ENCODE measurements around the gene CDC34.

Gene CDC34

DNA sequence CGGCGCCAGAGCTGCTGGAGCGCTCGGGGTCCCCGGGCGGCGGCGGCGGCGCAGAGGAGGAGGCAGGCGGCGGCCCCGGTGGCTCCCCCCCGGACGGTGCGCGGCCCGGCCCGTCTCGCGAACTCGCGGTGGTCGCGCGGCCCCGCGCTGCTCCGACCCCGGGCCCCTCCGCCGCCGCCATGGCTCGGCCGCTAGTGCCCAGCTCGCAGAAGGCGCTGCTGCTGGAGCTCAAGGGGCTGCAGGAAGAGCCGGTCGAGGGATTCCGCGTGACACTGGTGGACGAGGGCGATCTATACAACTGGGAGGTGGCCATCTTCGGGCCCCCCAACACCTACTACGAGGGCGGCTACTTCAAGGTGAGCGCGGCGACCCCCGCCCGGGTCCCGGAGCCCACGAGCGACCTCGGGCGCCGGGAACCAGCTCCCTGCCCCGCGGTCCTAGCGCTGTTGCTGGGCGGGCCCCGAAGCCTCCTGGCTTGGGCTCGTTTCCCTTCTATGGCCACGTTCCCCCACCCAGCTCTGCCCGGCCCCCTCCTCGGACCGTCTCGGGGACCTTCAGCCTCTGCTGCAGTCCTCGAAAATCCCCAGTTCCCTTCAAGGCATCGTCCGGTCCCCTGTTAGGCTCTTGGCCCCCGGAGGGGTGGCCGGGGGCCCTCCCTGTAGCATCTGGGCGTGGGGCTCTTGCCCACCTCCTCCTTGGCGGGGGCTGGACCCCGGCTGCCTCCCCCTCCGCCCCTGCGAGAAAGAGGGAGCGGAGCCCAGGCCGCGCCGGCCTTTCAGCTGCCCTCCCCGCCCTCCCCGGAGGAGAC, at the start of gene CDC34:
CDC34 (plus strand) TSS at position 8 of the 808 bp plus-strand sequence; CDS start at position 180, 172 bp downstream.
- peak in 5 of 58 donors; percentile 54 to 60 (median 56) for DNase-seq

- no peak for DNase-seq
These were observed 49.1 kb upstream of the CDC34 start for GRCh38 chr19:482186-483041.

DNA sequence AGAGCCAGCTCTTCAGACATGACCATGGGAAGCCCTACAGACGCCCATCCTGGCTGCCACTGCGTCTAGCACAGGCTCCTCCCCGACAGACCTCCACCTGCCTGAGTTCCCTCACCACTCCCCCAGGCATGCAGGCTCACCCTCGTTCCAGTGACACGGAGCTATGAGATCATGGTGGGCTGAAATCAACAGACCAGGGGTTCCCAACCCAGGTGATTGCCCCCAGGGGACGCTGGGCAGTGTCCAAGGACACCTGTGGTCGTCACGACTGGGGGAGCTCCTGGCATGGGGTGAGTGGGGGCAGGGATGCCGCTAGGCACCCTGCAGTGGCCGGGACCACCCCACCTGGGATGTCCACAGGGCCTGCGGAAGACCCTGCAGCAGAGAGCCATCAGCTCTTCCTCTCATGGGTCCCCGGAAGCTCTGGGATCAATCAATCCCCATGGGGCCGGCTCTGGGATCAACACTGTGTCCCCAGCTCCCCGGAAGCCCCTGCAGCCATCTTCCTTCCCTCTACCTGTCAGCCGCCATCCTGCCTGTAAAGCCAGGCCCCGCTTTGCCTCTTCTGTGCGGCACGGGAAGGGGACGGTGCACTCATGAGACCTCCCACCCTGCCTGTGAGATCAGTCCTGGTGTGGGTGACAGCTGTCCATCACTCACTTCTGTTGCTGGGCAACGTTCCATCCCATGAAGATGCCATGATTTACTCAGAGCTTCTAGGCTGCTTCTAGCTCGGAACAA, 48.1 kb upstream of the CDC34 start:
- DNase-seq, result no peak

DNA sequence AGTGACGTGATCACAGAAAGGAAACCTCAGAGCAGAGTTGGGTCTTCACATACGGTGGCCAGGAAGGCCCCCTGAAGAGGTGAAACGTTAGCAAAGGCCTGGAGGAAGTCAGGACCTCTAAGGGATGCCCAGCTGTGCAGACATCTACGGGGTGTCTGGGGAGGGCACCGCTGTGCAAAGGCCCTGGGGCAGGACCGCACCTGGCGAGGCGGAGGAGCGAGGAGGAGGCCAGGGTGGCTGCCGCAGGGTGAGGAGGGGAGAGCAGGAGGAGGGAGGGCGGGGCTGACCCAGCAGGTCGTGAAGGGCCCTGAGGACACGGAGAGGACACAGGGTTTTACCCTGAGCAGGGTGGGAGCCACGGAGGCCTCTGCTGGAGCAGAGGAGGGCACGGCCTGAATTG, 47.1 kb upstream of the CDC34 start:
- no peak for DNase-seq

- peak in 2 of 58 donors; percentile 57 to 61 for DNase-seq
These were observed 46.5 kb upstream of the CDC34 start for GRCh38 chr19:485077-485476.

GRCh38 chr19:485583-486236, 45.9 kb upstream of the CDC34 start:
- DNase-seq, result peak; percentile 15 to 98 (median 88)

DNA sequence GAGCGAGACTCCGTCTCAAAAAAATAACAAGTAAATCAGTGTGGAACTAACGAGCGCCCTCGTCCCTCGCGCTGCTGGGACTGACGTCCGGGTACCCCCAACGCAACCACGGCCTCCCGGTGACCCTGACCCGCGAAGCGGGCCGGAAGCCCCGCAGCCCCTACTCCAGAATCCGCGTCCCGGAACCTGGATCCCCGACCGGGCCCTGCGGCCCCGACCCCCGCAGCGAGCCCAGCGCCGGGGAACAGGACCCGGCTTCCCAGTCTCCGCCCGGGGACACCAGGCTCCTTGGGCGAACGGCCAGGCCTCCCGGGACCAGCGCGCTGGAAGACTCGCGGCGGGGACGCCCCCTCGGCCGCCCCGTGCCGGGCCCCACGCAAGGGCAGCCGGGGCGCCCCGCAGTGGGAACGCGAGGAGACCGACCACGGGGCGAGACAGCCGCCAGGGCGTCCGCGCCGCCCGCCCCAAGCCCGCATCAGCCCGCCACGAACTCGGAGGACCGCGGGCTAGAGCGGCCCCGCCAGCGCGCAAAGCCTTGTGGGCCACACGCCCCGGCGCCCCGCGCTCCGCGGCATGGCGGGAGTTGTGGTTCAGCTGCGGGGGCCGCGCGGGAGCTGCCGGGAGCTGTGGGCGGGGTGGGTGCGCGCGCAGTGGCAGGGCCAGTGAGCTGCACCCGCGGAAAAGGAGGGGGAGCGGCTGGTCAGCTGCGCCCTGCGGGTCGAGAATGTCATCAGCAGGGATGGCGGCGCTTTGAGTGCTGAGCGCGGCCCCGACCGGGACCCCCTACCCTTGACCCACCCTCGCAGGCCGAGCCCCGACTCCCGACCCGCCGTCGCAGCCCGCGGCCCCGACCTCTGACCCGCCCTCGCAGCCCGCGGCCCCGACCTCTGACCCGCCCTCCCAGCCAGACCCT, 42.8 kb upstream of the CDC34 start:
- peak; percentile 36 to 97 (median 92) for DNase-seq

GRCh38 chr19:489418-490196, 42.0 kb upstream of the CDC34 start:
- peak in 25 of 58 donors; percentile 17 to 81 (median 61) for DNase-seq

DNA sequence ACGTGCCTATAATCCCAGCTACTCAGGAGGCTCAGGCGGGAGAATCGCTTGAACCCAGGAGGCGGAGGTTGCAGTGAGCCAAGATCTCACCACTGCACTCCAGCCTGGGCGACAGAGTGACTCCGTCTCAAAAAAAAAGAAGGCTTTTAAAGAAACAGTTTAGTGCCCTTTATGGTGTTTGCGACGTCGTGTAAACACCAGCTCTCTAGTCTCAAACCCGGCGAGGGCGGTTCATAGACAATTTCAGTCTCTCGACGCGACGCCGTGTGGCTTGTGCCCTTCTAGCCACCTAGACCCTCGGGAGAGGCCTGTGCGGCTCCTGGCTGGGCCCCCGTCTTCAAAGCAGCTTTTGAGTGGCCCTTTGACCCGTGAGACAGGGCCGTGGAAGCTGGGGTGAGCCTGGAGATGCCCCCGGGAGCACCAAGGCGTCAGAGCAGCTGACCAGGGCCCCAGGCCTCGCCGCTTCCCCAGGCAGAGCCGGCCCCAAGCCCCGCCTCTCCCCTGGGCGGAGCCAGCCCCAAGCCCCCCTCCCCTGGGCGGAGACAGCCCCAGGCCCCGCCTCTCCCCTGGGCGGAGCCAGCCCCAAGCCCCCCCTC, 40.3 kb upstream of the CDC34 start:
- DNase-seq, result peak in 1 of 58 donors; percentile 17

DNA sequence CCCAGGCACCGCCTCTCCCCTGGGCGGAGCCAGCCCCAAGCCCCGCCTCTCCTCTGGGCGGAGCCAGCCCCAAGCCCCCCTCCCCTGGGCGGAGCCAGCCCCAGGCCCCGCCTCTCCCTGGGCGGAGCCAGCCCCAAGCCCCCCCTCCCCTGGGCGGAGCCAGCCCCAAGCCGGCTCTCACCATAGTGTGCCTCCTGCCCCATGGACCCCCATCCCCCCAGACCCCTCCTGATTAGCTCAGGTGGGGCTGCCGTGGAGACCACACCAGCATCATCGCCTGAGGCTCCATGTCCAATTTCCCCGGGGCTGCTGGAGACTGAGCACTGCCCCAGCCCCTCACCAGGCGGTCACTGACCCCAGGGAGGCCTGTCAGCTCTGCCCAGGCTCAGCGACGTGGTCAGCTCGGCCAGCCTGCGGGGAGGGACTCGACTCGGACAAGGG, 39.4 kb upstream of the CDC34 start:
- DNase-seq, result no peak

DNA sequence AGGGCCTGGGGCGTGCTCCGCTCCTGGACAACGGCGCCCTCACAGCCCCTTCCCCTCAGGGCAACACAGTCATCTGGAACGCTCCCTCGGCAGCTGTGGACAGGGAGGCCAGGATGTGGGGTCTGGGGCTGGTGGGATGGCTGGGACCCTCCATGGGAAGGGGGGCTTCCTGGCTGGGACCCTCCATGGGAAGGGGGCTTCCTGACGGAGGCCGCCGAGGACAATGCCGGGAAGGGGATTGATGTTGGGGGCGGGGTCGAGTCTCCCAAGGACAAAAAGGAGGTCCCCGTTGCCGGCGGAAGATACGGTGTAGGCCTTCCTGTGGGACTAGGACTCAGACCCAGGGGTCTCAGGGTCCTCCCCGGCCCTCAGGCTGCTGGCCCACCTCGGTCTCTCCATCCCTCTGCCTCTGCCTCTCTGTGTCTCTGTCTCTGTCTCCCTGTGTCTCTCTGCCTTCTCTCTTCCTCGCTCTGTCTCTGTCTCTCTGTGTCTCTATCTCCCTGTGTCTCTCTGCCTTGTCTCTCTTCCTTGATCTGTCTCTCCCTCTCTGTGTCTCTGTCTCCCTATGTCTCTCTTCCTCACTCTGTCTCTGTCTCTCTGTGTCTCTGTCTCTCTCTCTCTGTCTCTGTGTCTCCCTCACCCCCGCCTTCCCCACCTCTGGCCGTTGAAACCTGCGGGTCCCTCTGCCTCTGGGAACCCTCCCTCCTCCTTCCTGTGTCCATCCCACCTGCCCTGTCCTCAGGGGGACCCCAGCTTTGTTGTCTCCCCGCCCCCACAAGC, 38.0 kb upstream of the CDC34 start:
- DNase-seq, result no peak

DNA sequence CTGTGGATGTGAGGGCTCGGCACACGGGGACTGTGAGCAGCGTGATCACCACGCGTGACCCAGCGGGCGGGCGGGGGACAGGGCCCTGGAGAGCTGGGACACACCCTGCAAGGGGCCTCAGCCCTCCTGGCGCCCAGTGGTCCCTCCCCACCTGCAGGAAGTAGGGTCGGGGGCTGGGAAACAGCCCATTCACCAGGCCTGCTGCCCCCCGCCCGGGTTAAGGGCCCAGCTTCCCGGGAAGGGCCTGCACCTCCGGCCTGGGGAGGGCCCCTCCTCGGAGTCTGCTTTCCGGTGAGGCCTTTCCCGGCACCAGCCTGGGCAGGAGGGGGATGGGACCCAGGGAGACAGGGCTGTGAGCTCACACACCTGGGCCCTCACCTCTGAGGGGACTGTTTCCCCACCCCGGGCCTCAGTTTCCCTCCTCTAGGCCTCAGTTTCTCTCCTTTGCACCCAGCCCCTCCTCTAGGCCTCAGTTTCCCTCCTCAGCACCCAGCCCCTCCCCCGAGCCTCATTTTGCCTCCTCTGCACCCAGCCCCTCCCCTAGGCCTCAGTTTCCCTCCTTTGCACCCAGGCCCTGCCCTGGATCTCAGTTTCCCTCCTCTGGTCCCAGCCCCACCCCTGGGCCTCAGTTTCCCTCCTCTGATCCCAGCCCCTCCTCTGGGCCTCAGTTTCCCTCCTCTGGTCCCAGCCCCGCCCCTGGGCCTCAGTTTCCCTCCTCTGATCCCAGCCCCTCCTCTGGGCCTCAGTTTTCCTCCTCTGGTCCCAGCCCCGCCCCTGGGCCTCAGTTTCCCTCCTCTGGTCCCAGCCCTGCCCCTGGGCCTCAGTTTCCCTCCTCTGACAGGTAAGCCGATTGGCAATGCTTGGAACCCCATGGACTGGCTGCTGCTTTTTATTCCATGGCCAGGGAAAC, 37.1 kb upstream of the CDC34 start:
- DNase-seq, result no peak

GRCh38 chr19:495081-495401, 36.5 kb upstream of the CDC34 start:
- no peak for DNase-seq

DNA sequence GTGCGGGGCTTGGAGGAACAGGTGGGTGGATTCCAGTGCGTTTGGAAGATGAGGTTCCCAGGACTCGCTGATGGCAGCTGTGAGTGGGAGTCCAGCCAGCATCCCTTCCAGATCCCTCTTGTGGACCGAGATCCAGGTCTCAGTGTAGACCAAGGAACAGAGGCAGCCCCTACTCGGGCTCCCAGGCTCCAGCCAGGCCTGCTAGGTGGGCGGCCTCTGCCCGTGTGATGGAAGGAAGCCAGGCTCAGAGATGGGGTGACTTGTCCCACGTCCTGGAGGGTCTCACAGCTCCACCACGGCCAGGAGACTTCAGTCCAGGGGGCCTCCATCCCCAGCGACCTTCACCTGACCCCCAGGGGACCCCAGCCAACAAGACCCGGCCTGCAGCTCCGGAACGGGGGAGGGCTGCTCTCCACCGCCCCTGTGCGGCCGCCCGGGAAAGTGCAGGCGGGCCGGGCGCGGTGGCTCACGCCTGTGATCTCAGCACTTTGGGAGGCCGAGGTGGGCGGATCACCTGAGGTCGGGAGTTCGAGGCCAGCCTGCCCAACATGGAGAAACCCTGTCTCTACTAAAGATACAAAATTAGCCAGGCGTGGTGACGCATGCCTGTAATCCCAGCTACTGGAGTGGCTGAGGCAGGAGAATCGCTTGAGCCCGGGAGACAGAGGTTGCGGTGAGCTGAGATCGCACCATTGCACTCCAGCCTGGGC, 36.0 kb upstream of the CDC34 start:
- peak in 26 of 58 donors; percentile 9 to 81 (median 44) for DNase-seq

DNA sequence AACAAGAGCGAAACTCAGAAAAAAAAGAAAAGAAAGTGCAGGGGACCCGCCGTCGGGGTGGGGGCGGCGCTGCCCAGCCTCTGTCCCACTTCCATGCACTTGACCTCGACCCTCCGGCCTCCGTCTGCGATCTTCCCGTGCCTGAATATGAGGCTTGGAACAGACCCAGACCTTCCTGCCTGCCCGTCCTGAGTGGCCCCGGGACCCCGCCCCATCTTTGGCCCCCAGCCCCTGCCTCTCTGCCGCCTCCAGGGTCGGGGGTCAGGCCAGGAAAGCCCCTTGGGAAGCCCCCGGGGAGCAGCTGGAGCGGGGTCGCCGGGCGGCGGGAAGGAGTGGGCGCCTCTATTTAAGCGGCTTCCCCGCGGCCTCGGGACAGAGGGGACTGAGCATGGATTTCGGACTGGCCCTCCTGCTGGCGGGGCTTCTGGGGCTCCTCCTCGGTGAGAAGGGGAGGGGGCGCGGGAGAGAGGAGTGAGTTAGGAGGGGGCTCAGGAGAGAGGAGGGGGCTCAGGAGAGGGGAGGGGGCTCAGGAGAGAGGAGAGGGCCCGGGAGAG, 35.4 kb upstream of the CDC34 start, which contains the start of gene MADCAM1:
MADCAM1 (plus strand) TSS at position 375 of the 554 bp plus-strand sequence; CDS start at position 389, 14 bp downstream.
- peak in 1 of 58 donors; percentile 49 for DNase-seq

DNA sequence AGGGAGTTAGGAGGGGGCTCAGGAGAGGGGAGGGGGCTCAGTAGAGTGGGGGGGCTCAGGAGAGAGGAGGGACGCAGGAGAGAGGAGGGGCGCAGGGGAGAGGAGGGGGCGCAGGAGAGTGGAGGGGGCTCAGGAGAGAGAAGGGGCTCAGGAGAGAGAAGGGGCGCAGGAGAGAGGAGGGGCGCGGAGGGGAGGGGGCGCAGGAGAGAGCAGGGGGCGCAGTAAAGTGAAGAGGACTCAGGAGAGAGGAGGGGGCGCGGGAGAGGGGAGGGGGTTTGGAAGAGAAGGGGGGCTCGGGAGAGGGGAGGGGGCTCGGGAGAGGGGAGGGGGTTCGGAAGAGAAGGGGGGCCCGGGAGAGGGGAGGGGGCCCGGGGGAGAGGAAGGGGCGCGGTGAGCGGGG, 34.6 kb upstream of the CDC34 start:
- DNase-seq, result no peak

All from anterior cingulate cortex (tissue), 58 donors.